Activated CD4-positive, alpha-beta memory T cell treated with anti-CD3 and anti-CD28 coated beads, Interleukin-2, amount 10 ng/mL, durations not matched to agents 7 days and 5 days (primary cell): ENCODE results near the gene PSD4. TPM values are rescaled to one million over a fixed set of nuclear protein-coding genes. Genes with fewer than 3 reads are reported as not detected.

Experiments used
- CTCF ChIA-PET: fragments of 350-600 bp; sonication (Branson Sonifier 250); formaldehyde crosslinking; loops from one replicate; lab custom pipeline; 2021; ENCODE audit warnings: antibody characterized with exemption, inconsistent platforms; lab: Charles Lee
- POLR2A ChIA-PET: fragments of 350-600 bp; sonication (Branson Sonifier 250); formaldehyde crosslinking; loops from one replicate; lab custom pipeline; 2021; ENCODE audit warnings: antibody characterized with exemption; lab: Charles Lee
- DNase-seq: peaks from one replicate; pipeline ENCODE4 v3.0.0-alpha.2; 2020
- H3K27ac Mint-ChIP-seq: one replicate; pipeline ENCODE4 v1.8.0; 2021; ENCODE audit warnings: mild to moderate bottlenecking, mixed read lengths
- H3K27me3 Mint-ChIP-seq: one replicate; pipeline ENCODE4 v1.8.0; 2021; ENCODE audit warnings: mixed read lengths
- H3K36me3 Mint-ChIP-seq: one replicate; pipeline ENCODE4 v1.8.0; 2021; ENCODE audit warnings: low read depth, mixed read lengths
- H3K4me1 Mint-ChIP-seq: one replicate; pipeline ENCODE4 v1.8.0; 2021; ENCODE audit warnings: mixed read lengths
- H3K4me3 Mint-ChIP-seq: one replicate; pipeline ENCODE4 v1.8.0; 2021; ENCODE audit warnings: mild to moderate bottlenecking, mixed read lengths
- H3K9me3 Mint-ChIP-seq: one replicate; pipeline ENCODE4 v1.8.0; 2021; ENCODE audit warnings: mixed read lengths
- total RNA-seq, 2 experiments: library from RNA; stranded (reverse); gene quantifications; one replicate each; pipeline ENCODE4 v1.2.3, GENCODE V29; 2021

Gene PSD4
- total RNA-seq, 2 experiments from 2014 or later, result 261 to 272 TPM

- ChIA-PET POLR2A (interaction anchor here (0.7 to 3.8 kb wide), 7 partner anchors 10 to 184 kb away, joined by 3 to 24 read pairs (median 3); no protein-coding TSS in a partner anchor), CTCF (interaction anchor here (0.8 to 6.6 kb wide), 8 partner anchors 11 to 182 kb away, joined by 3 to 56 read pairs (median 3); partner anchors contain the start of gene PSD4)
- H3K4me1 Mint-ChIP-seq, result peaks cover 10% of the 10 kb centered on the region
- peaks cover 22% of the 10 kb centered on the region for H3K36me3 Mint-ChIP-seq
- H3K9me3 Mint-ChIP-seq, result no peaks in the 10 kb centered on the region
- DNase-seq, result no peak
- H3K27ac Mint-ChIP-seq, result no peak overlapping the region
- H3K27me3 Mint-ChIP-seq, result no peaks in the 10 kb centered on the region
- H3K4me3 Mint-ChIP-seq, result no peak overlapping the region
Observed at GRCh38 chr2:113206251-113206650, 32.5 kb downstream of the PSD4 start.

- no peak overlapping the region for H3K27ac Mint-ChIP-seq
- ChIA-PET POLR2A (interaction anchor here (0.9 to 3.8 kb wide), 4 partner anchors 10 to 124 kb away, joined by 3 to 24 read pairs (median 3); no protein-coding TSS in a partner anchor), CTCF (interaction anchor here (0.8 to 6.6 kb wide), 6 partner anchors 10 to 182 kb away, joined by 3 to 56 read pairs (median 3); no protein-coding TSS in a partner anchor)
- no peaks in the 10 kb centered on the region for H3K27me3 Mint-ChIP-seq
- H3K4me1 Mint-ChIP-seq, result peaks cover 10% of the 10 kb centered on the region
- H3K9me3 Mint-ChIP-seq, result no peaks in the 10 kb centered on the region
- no peak for DNase-seq
- no peak overlapping the region for H3K4me3 Mint-ChIP-seq
- H3K36me3 Mint-ChIP-seq, result peaks cover 16% of the 10 kb centered on the region
Observed at GRCh38 chr2:113207021-113207420, 33.2 kb downstream of the PSD4 start.

GRCh38 chr2:113208396-113208795, 34.6 kb downstream of the PSD4 start:
- Mint-ChIP-seq H3K4me1 (peaks cover 5% of the 10 kb centered on the region), H3K27ac (no peak overlapping the region), H3K9me3 (no peaks in the 10 kb centered on the region), H3K4me3 (no peak overlapping the region), H3K36me3 (peaks cover 6% of the 10 kb centered on the region), H3K27me3 (no peaks in the 10 kb centered on the region)
- no peak for DNase-seq
- ChIA-PET POLR2A (no interaction called here), CTCF (no interaction called here)

GRCh38 chr2:113209011-113209645, 35.4 kb downstream of the PSD4 start:
- Mint-ChIP-seq H3K27ac (peak overlapping the region; percentile 9), H3K9me3 (no peaks in the 10 kb centered on the region), H3K36me3 (peaks cover 1% of the 10 kb centered on the region), H3K27me3 (no peaks in the 10 kb centered on the region), H3K4me1 (peaks cover 2% of the 10 kb centered on the region), H3K4me3 (no peak overlapping the region)
- no peak for DNase-seq
- POLR2A ChIA-PET, result no interaction called here
- CTCF ChIA-PET, result no interaction called here

- Mint-ChIP-seq H3K27me3 (no peaks in the 10 kb centered on the region), H3K9me3 (no peaks in the 10 kb centered on the region), H3K4me3 (no peak overlapping the region), H3K27ac (peak overlapping the region; percentile 9), H3K36me3 (no peaks in the 10 kb centered on the region), H3K4me1 (no peaks in the 10 kb centered on the region)
- ChIA-PET POLR2A (no interaction called here), CTCF (no interaction called here)
- no peak for DNase-seq
Observed at GRCh38 chr2:113209646-113210171, 35.9 kb downstream of the PSD4 start.

- Mint-ChIP-seq H3K27ac (no peak overlapping the region), H3K4me1 (no peaks in the 10 kb centered on the region), H3K36me3 (no peaks in the 10 kb centered on the region), H3K9me3 (no peaks in the 10 kb centered on the region), H3K4me3 (no peak overlapping the region), H3K27me3 (no peaks in the 10 kb centered on the region)
- ChIA-PET POLR2A (interaction anchor here (1.2 kb wide), 1 partner anchor 21 kb away, joined by 3 read pairs; no protein-coding TSS in a partner anchor), CTCF (interaction anchor here (0.8 to 1.6 kb wide), 4 partner anchors 13 to 73 kb away, joined by 3 to 7 read pairs (median 4); no protein-coding TSS in a partner anchor)
- no peak for DNase-seq
Observed at GRCh38 chr2:113211226-113212105, 37.7 kb downstream of the PSD4 start.

- Mint-ChIP-seq H3K36me3 (no peaks in the 10 kb centered on the region), H3K9me3 (no peaks in the 10 kb centered on the region), H3K27me3 (no peaks in the 10 kb centered on the region), H3K4me1 (peaks cover 6% of the 10 kb centered on the region), H3K27ac (no peak overlapping the region), H3K4me3 (no peak overlapping the region)
- ChIA-PET CTCF (interaction anchor here (1.0 to 3.3 kb wide), 3 partner anchors 8 to 37 kb away, joined by 3 to 12 read pairs (median 3); no protein-coding TSS in a partner anchor), POLR2A (interaction anchor here (0.8 to 1.2 kb wide), 2 partner anchors 20 to 39 kb away, joined by 3 read pairs; no protein-coding TSS in a partner anchor)
- no peak for DNase-seq
Observed at GRCh38 chr2:113212245-113213060, 38.7 kb downstream of the PSD4 start.

- Mint-ChIP-seq H3K27ac (no peak overlapping the region), H3K27me3 (no peaks in the 10 kb centered on the region), H3K9me3 (no peaks in the 10 kb centered on the region), H3K4me3 (no peak overlapping the region), H3K36me3 (no peaks in the 10 kb centered on the region), H3K4me1 (peaks cover 14% of the 10 kb centered on the region)
- CTCF ChIA-PET, result interaction anchor here (3.3 kb wide), 1 partner anchor 9 kb away, joined by 12 read pairs; no protein-coding TSS in a partner anchor
- POLR2A ChIA-PET, result interaction anchor here (0.8 kb wide), 1 partner anchor 38 kb away, joined by 3 read pairs; no protein-coding TSS in a partner anchor
- DNase-seq, result no peak
Observed at GRCh38 chr2:113213061-113213930, 39.5 kb downstream of the PSD4 start.

GRCh38 chr2:113214141-113214540, 40.4 kb downstream of the PSD4 start:
- Mint-ChIP-seq H3K27ac (no peak overlapping the region), H3K9me3 (no peaks in the 10 kb centered on the region)

GRCh38 chr2:113215056-113215455, 41.3 kb downstream of the PSD4 start:
- H3K27me3 Mint-ChIP-seq, result no peaks in the 10 kb centered on the region
- ChIA-PET POLR2A (interaction anchor here (3.1 kb wide), 1 partner anchor 10 kb away, joined by 24 read pairs; no protein-coding TSS in a partner anchor), CTCF (interaction anchor here (3.3 kb wide), 1 partner anchor 11 kb away, joined by 12 read pairs; no protein-coding TSS in a partner anchor)
- H3K36me3 Mint-ChIP-seq, result no peaks in the 10 kb centered on the region
- DNase-seq, result no peak
- no peaks in the 10 kb centered on the region for H3K9me3 Mint-ChIP-seq
- H3K4me1 Mint-ChIP-seq, result peaks cover 22% of the 10 kb centered on the region
- no peak overlapping the region for H3K4me3 Mint-ChIP-seq
- no peak overlapping the region for H3K27ac Mint-ChIP-seq

More at GRCh38 chr2:113214141-113214540, 40.4 kb downstream of the PSD4 start:
- ChIA-PET CTCF (interaction anchor here (3.3 kb wide), 1 partner anchor 10 kb away, joined by 12 read pairs; no protein-coding TSS in a partner anchor), POLR2A (interaction anchor here (0.8 kb wide), 1 partner anchor 10 kb away, joined by 3 read pairs; no protein-coding TSS in a partner anchor)
- H3K27me3 Mint-ChIP-seq, result no peaks in the 10 kb centered on the region
- no peak overlapping the region for H3K4me3 Mint-ChIP-seq
- H3K36me3 Mint-ChIP-seq, result no peaks in the 10 kb centered on the region
- DNase-seq, result no peak
- H3K4me1 Mint-ChIP-seq, result peaks cover 18% of the 10 kb centered on the region

- no peak overlapping the region for H3K27ac Mint-ChIP-seq
- ChIA-PET CTCF (interaction anchor here (0.8 to 1.9 kb wide), 7 partner anchors 12 to 78 kb away, joined by 3 to 7 read pairs (median 5); no protein-coding TSS in a partner anchor), POLR2A (interaction anchor here (2.1 to 3.1 kb wide), 2 partner anchors 11 to 15 kb away, joined by 11 to 24 read pairs; no protein-coding TSS in a partner anchor)
- no peaks in the 10 kb centered on the region for H3K36me3 Mint-ChIP-seq
- DNase-seq, result no peak
- no peak overlapping the region for H3K4me3 Mint-ChIP-seq
- peaks cover 22% of the 10 kb centered on the region for H3K4me1 Mint-ChIP-seq
- no peaks in the 10 kb centered on the region for H3K27me3 Mint-ChIP-seq
- no peaks in the 10 kb centered on the region for H3K9me3 Mint-ChIP-seq
Observed at GRCh38 chr2:113216321-113216720, 42.5 kb downstream of the PSD4 start.
